ENCODE data around the gene CCNI2.
A peak's percentile ranks its signal among the peaks of the same experiment; 100 is the strongest.

The CCNI2 gene

GRCh38 chr5:132746954-132747615, at the start of gene CCNI2:
CCNI2 (plus strand) TSS chr5:132747426; CDS start chr5:132747496, 70 bp downstream.
- TF ChIP-seq CEBPB (IDR thresholded peaks at IDR 0.05) (no peak), REST (IDR thresholded peaks at IDR 0.05; ENCODE audit: low read depth) (no peak), TAF1 (IDR thresholded peaks at IDR 0.05; ENCODE audit: low read depth) (no peak), USF1 (IDR thresholded peaks at IDR 0.05) (no peak), RAD21 (IDR thresholded peaks at IDR 0.05; ENCODE audit: low read depth) (peak; percentile 57), ZBTB7A (IDR thresholded peaks at IDR 0.05; ENCODE audit: low read depth) (0 out of 2 replicates have a peak, but pooled peaks have one; percentile 27), TEAD4 (IDR thresholded peaks at IDR 0.05) (no peak), EP300 (IDR thresholded peaks at IDR 0.05; ENCODE audit: borderline replicate concordance) (no peak), FOXM1 (IDR thresholded peaks at IDR 0.05; ENCODE audit: borderline replicate concordance, low read depth) (no peak), YY1 (IDR thresholded peaks at IDR 0.05; ENCODE audit: low read depth) (no peak), MAX (IDR thresholded peaks at IDR 0.05) (no peak), EGR1 (IDR thresholded peaks at IDR 0.05) (no peak), NFIC (IDR thresholded peaks at IDR 0.05) (no peak), TCF12 (IDR thresholded peaks at IDR 0.05; ENCODE audit: low read depth) (no peak), CREB1 (IDR thresholded peaks at IDR 0.05; ENCODE audit: low read depth) (no peak)

GRCh38 chr5:132704875-132705274, 42.4 kb upstream of the CCNI2 start:
- TF ChIP-seq FOXM1 (IDR thresholded peaks at IDR 0.05; ENCODE audit: borderline replicate concordance, low read depth) (no peak), TCF12 (IDR thresholded peaks at IDR 0.05; ENCODE audit: low read depth) (no peak), REST (IDR thresholded peaks at IDR 0.05; ENCODE audit: low read depth) (no peak), USF1 (IDR thresholded peaks at IDR 0.05) (no peak), MAX (IDR thresholded peaks at IDR 0.05) (no peak), NFIC (IDR thresholded peaks at IDR 0.05) (no peak), YY1 (IDR thresholded peaks at IDR 0.05; ENCODE audit: low read depth) (no peak), EP300 (IDR thresholded peaks at IDR 0.05; ENCODE audit: borderline replicate concordance) (no peak), CEBPB (IDR thresholded peaks at IDR 0.05) (no peak), ZBTB7A (IDR thresholded peaks at IDR 0.05; ENCODE audit: low read depth) (no peak), TEAD4 (IDR thresholded peaks at IDR 0.05) (no peak), EGR1 (IDR thresholded peaks at IDR 0.05) (no peak), TAF1 (IDR thresholded peaks at IDR 0.05; ENCODE audit: low read depth) (no peak), RAD21 (IDR thresholded peaks at IDR 0.05; ENCODE audit: low read depth) (no peak), CREB1 (IDR thresholded peaks at IDR 0.05; ENCODE audit: low read depth) (no peak)

- TF ChIP-seq TEAD4 (IDR thresholded peaks at IDR 0.05) (no peak), FOXM1 (IDR thresholded peaks at IDR 0.05; ENCODE audit: borderline replicate concordance, low read depth) (no peak), ZBTB7A (IDR thresholded peaks at IDR 0.05; ENCODE audit: low read depth) (no peak), CEBPB (IDR thresholded peaks at IDR 0.05) (no peak), TAF1 (IDR thresholded peaks at IDR 0.05; ENCODE audit: low read depth) (no peak), RAD21 (IDR thresholded peaks at IDR 0.05; ENCODE audit: low read depth) (no peak), MAX (IDR thresholded peaks at IDR 0.05) (no peak), USF1 (IDR thresholded peaks at IDR 0.05) (no peak), NFIC (IDR thresholded peaks at IDR 0.05) (no peak), REST (IDR thresholded peaks at IDR 0.05; ENCODE audit: low read depth) (no peak), EGR1 (IDR thresholded peaks at IDR 0.05) (no peak), EP300 (IDR thresholded peaks at IDR 0.05; ENCODE audit: borderline replicate concordance) (no peak), CREB1 (IDR thresholded peaks at IDR 0.05; ENCODE audit: low read depth) (no peak), TCF12 (IDR thresholded peaks at IDR 0.05; ENCODE audit: low read depth) (no peak), YY1 (IDR thresholded peaks at IDR 0.05; ENCODE audit: low read depth) (no peak)
Measured at GRCh38 chr5:132708645-132709044, 38.6 kb upstream of the CCNI2 start.

Data from Ishikawa (cell line).